Endothelial cell of umbilical vein (primary cell): ENCODE measurements around the gene IRF3. TPM values are rescaled to one million over a fixed set of nuclear protein-coding genes. Genes with fewer than 3 reads are reported as not detected.

Experiments used
- BruUV-seq: library from RNA; stranded (reverse); fragments of 400-500 nt; replicated peaks from 2 replicates; lab custom pipeline; 2021; lab: Mats Ljungman, UMichigan
- CTCF ChIA-PET: fragments of 300-600, 350-600 bp; sonication (Branson Sonifier 250); formaldehyde crosslinking; loops from one replicate; lab custom pipeline; 2021; ENCODE audit warnings: antibody characterized with exemption, inconsistent platforms; lab: Charles Lee
- POLR2A ChIA-PET: fragments of 300-600, 350-600 bp; sonication (Branson Sonifier 250); formaldehyde crosslinking; loops from one replicate; lab custom pipeline; 2021; ENCODE audit warnings: antibody characterized with exemption, inconsistent platforms; lab: Charles Lee
- DNase-seq: peaks from one replicate; pipeline ENCODE4 v3.0.0-alpha.2; 2011; ENCODE audit warnings: low read depth, low spot score
- FAIRE-seq: peaks from 2 replicates; lab custom pipeline; 2011; peaks lifted over from hg19 to GRCh38; lab: Jason Lieb, UNC
- H2AFZ ChIP-seq: 2 replicates; pipeline ENCODE4 v1.6.0; 2012; ENCODE audit warnings: low read depth, low read length, control low read depth, inconsistent platforms
- H3K27ac ChIP-seq: 2 replicates; pipeline ENCODE4 v1.5.1; 2011; ENCODE audit warnings: low read depth, mild to moderate bottlenecking, control low read depth, low read length, moderate library complexity; ENCODE audit not compliant: insufficient read depth
- H3K27me3 ChIP-seq, 2 experiments: 2 replicates each; pipeline versions ENCODE4 v1.6.0 to v1.6.1; 2011; ENCODE audit warnings: low read length in 2 of 2, mixed read lengths in 1 of 2; ENCODE audit not compliant: control insufficient read depth in 2 of 2, insufficient read depth in 2 of 2
- H3K36me3 ChIP-seq, 2 experiments: 2 replicates in 1 of 2; 3 replicates in 1 of 2; pipeline ENCODE4 v1.5.1; 2011; ENCODE audit warnings: low read length in 2 of 2, mild to moderate bottlenecking in 1 of 2, moderate library complexity in 1 of 2; ENCODE audit not compliant: control insufficient read depth in 2 of 2, insufficient read depth in 2 of 2; ENCODE audit errors: extremely low read depth in 1 of 2
- H3K4me1 ChIP-seq: 3 replicates; pipeline ENCODE4 v1.5.1; 2011; ENCODE audit warnings: mild to moderate bottlenecking, low read length; ENCODE audit not compliant: control insufficient read depth, insufficient read depth; ENCODE audit errors: extremely low read depth
- H3K4me2 ChIP-seq: 2 replicates; pipeline ENCODE4 v1.6.1; 2011; ENCODE audit warnings: low read length, control low read depth, mixed read lengths; ENCODE audit not compliant: insufficient read depth
- H3K4me3 ChIP-seq, 3 experiments: fragments of 200-600 bp in 1 of 3; sonication (generic), shearing (Covaris generic) in 1 of 3; replicated peaks in 1 of 3; 2 replicates each; pipeline ENCODE4 v1.5.1; 2011 to 2016; ENCODE audit warnings: control low read depth in 3 of 3, low read length in 3 of 3, mild to moderate bottlenecking in 2 of 3, inconsistent platforms in 1 of 3, low read depth in 1 of 3, moderate library complexity in 1 of 3; ENCODE audit not compliant: insufficient read depth in 1 of 3
- H3K79me2 ChIP-seq: 2 replicates; pipeline ENCODE4 v1.6.0; 2012; ENCODE audit warnings: low read length, inconsistent platforms; ENCODE audit not compliant: control insufficient read depth, insufficient read depth
- H3K9ac ChIP-seq: replicated peaks from 2 replicates; pipeline ENCODE3; 2011; ENCODE audit warnings: low read length, control low read depth; ENCODE audit not compliant: insufficient read depth; ENCODE audit errors: extremely low read depth
- H3K9me1 ChIP-seq: replicated peaks from 3 replicates; pipeline ENCODE4 v1.6.0; 2011; ENCODE audit warnings: mild to moderate bottlenecking, low read length; ENCODE audit not compliant: control insufficient read depth, insufficient read depth; ENCODE audit errors: extremely low read depth
- H3K9me3 ChIP-seq: replicated peaks from 2 replicates; pipeline ENCODE4 v1.5.1; 2012; ENCODE audit warnings: low read length, inconsistent platforms; ENCODE audit not compliant: control insufficient read depth, insufficient read depth
- H4K20me1 ChIP-seq: replicated peaks from 2 replicates; pipeline ENCODE3; 2011; ENCODE audit warnings: mild to moderate bottlenecking, low read length; ENCODE audit not compliant: control insufficient read depth, insufficient read depth; ENCODE audit errors: extremely low read depth
- EZH2 ChIP-seq: IDR thresholded peaks from 2 replicates; pipeline ENCODE4 v1.6.1; 2012; ENCODE audit warnings: borderline replicate concordance, low read depth, mild to moderate bottlenecking, moderate library complexity, low read length, inconsistent platforms; ENCODE audit not compliant: severe bottlenecking
- FOS ChIP-seq: IDR thresholded peaks from 2 replicates; pipeline ENCODE4 v1.6.1; 2011; ENCODE audit warnings: mild to moderate bottlenecking, low read length, moderate library complexity, borderline replicate concordance; ENCODE audit not compliant: insufficient read depth
- GATA2 ChIP-seq: IDR thresholded peaks from 2 replicates; pipeline ENCODE4 v1.7.0; 2011; ENCODE audit warnings: low read depth, mild to moderate bottlenecking, moderate library complexity, mixed read lengths, low read length; ENCODE audit not compliant: insufficient read length, insufficient read depth
- JUN ChIP-seq: IDR thresholded peaks from 2 replicates; pipeline ENCODE4 v1.6.1; 2011; ENCODE audit warnings: borderline replicate concordance, low read depth; ENCODE audit not compliant: insufficient read length, insufficient read depth
- MYC ChIP-seq: IDR thresholded peaks from one replicate; pipeline ENCODE4 v1.6.1; 2011; ENCODE audit warnings: mild to moderate bottlenecking, low read depth, low read length
- POLR2A ChIP-seq: IDR thresholded peaks from 2 replicates; pipeline ENCODE4 v1.6.1; 2012; ENCODE audit warnings: low read depth, mild to moderate bottlenecking, control low read depth, low read length
- POLR2AphosphoS5 ChIP-seq: IDR thresholded peaks from 2 replicates; pipeline ENCODE4 v1.6.1; 2012; ENCODE audit warnings: low read depth, mild to moderate bottlenecking, control low read depth, low read length, moderate library complexity; ENCODE audit not compliant: insufficient read depth
- dilution Hi-C: fragments of 300-500 bp; cut with MboI; formaldehyde crosslinking; loops from one replicate; pipeline ENCODE4 v1.15.0; 2019; ENCODE audit warnings: low sequenced_read_pairs; ENCODE audit not compliant: extremely low pct_ligation_motif_present
- intact Hi-C: fragments of 100-400 bp; cut with micrococcal nuclease; formaldehyde crosslinking; loops from one replicate; pipeline ENCODE4 v1.10.0; 2022
- polyA plus RNA-seq, 4 experiments: library from polyadenylated mRNA; depleted of rRNA in 3 of 4; stranded (reverse) in 3 of 4; unstranded in 1 of 4; fragments of >200 nt; gene quantifications; 2 replicates each; pipeline versions ENCODE4 v1.2.1 to v1.2.3, GENCODE V29; 2011 to 2012; ENCODE audit warnings: missing spikeins in 1 of 4
- total RNA-seq: library from RNA; stranded (reverse); gene quantifications from 2 replicates; pipeline ENCODE4 v1.2.3, GENCODE V29; 2021
- TF ChIP-seq, protein P1 (sequence below): IDR thresholded peaks from 2 replicates; pipeline ENCODE4 v1.6.1; 2011; ENCODE audit not compliant: insufficient read depth, insufficient read length
- TF ChIP-seq, protein P2 (sequence below), 2 donors: IDR thresholded peaks; 1 replicate in 1 of 2; 2 replicates in 1 of 2; pipeline ENCODE4 v1.5.1; 2011; ENCODE audit warnings: low read length in 2 of 2, mild to moderate bottlenecking in 2 of 2, moderate library complexity in 2 of 2, control low read depth in 1 of 2, inconsistent platforms in 1 of 2, low read depth in 1 of 2; ENCODE audit not compliant: insufficient read depth in 1 of 2; ENCODE audit errors: extremely low read depth in 1 of 2

Gene IRF3
- total and polyA plus RNA-seq, 2 donors (not counting 3 experiments of a cell fraction or from before 2014, with no cell fraction given), result 64.8 to 73.5 TPM

DNA sequence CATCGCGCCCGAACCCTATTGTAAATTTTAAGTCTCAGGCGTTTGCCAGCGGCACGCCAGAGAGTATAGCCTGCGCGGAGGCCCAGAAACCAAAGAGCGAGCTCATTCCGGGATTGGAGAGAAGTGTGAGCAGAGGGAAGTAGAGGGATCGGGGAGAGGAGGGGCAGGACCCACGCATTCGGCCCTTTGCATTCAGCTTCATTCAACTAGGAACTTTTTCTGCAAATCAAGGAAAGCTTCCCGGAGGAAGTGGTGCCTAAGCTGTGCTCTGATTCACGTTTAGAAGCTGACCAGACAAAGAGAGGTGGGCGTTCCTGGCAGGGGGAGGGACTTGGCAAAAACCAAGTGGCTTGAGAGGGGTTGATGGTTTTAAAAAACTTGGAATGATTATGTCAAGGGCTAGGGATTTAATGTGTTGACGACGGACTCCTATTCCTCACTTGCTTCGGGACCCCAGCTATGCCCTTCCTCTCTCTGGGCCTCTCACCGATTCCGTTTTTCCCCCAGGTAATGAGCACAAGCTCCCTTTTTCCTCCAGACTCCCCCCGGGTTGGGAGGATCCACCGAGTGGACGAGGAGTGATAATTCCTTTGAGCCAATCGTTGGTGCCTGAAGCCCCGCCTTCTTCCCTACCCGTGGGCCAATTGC lies 10.6 kb upstream of the IRF3 start:
- no peaks in the 10 kb centered on the region for H3K36me3 ChIP-seq
- H3K9me3 ChIP-seq, result no peaks in the 10 kb centered on the region
- H3K9me1 ChIP-seq, result no peaks in the 10 kb centered on the region
- DNase-seq (no peak), FAIRE-seq (no peak)
- H3K4me3 ChIP-seq, result peak overlapping the region; percentile 28 to 39 (median 30)
- H3K4me2 ChIP-seq, result peak overlapping the region; percentile 60
- H3K4me1 ChIP-seq, result peaks cover 25% of the 10 kb centered on the region
- H3K79me2 ChIP-seq, result peaks cover 39% of the 10 kb centered on the region
- H3K27ac ChIP-seq, result peak overlapping the region; percentile 95
- BruUV-seq, result no TSS peak
- H2AFZ ChIP-seq, result peak overlapping the region; percentile 83
- CTCF ChIA-PET, result interaction anchor here (0.7 to 3.2 kb wide), 13 partner anchors 9 to 203 kb away, joined by 3 to 15 read pairs (median 4); partner anchors contain the start of genes BCL2L12, FLT3LG, FUZ and IRF3
- H3K9ac ChIP-seq, result peak overlapping the region; percentile 93
- H3K27me3 ChIP-seq, result no peaks in the 10 kb centered on the region
- TF ChIP-seq POLR2A, result peak; percentile 72
- TF ChIP-seq, protein P1, sequence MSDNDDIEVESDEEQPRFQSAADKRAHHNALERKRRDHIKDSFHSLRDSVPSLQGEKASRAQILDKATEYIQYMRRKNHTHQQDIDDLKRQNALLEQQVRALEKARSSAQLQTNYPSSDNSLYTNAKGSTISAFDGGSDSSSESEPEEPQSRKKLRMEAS, result no peak
- no peak for TF ChIP-seq GATA2
- no peak for TF ChIP-seq EZH2
- peak; percentile 61 for TF ChIP-seq FOS
- no peak for TF ChIP-seq MYC
- peak; percentile 20 for TF ChIP-seq JUN
- TF ChIP-seq, protein P2, sequence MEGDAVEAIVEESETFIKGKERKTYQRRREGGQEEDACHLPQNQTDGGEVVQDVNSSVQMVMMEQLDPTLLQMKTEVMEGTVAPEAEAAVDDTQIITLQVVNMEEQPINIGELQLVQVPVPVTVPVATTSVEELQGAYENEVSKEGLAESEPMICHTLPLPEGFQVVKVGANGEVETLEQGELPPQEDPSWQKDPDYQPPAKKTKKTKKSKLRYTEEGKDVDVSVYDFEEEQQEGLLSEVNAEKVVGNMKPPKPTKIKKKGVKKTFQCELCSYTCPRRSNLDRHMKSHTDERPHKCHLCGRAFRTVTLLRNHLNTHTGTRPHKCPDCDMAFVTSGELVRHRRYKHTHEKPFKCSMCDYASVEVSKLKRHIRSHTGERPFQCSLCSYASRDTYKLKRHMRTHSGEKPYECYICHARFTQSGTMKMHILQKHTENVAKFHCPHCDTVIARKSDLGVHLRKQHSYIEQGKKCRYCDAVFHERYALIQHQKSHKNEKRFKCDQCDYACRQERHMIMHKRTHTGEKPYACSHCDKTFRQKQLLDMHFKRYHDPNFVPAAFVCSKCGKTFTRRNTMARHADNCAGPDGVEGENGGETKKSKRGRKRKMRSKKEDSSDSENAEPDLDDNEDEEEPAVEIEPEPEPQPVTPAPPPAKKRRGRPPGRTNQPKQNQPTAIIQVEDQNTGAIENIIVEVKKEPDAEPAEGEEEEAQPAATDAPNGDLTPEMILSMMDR (IDR thresholded peaks at IDR 0.05; ENCODE audit: extremely low read depth in 1 of 2, insufficient read depth in 1 of 2, low read depth in 1 of 2, low read length in 2 of 2), result no peak
- TF ChIP-seq POLR2AphosphoS5, result peak; percentile 47
- intact Hi-C loops (loop anchor here (1.0 to 5.0 kb wide), 5 partner anchors 11 to 191 kb away; partner anchors contain the start of genes BCL2L12, IRF3, PNKP and RRAS), dilution Hi-C loops (no loop called here)
- no peaks in the 10 kb centered on the region for H4K20me1 ChIP-seq
- POLR2A ChIA-PET, result interaction anchor here (0.9 to 3.0 kb wide), 8 partner anchors 11 to 188 kb away, joined by 3 to 15 read pairs (median 4); partner anchors contain the start of genes AP2A1, BCL2L12, IRF3 and RRAS
